H9 (cell line): ENCODE data around the gene LAMA5. TPM values are rescaled to one million over a fixed set of nuclear protein-coding genes. Genes with fewer than 3 reads are reported as not detected.

ENCODE experiments used
- DNase-seq: peaks from one replicate; pipeline ENCODE4 v3.0.0-alpha.2; 2017
- H2AFZ ChIP-seq: one replicate; pipeline ENCODE4 v1.6.1; 2013; ENCODE audit warnings: mild to moderate bottlenecking, low read length, control low read depth, moderate library complexity
- H2AK5ac ChIP-seq: 2 replicates; pipeline ENCODE4 v1.6.1; 2013; ENCODE audit warnings: low read length, control low read depth, mixed read lengths; ENCODE audit not compliant: insufficient read length
- H2BK120ac ChIP-seq: one replicate; pipeline ENCODE4 v1.6.1; 2013; ENCODE audit warnings: low read depth, mild to moderate bottlenecking, low read length, control low read depth, inconsistent platforms; ENCODE audit not compliant: poor library complexity, severe bottlenecking
- H2BK12ac ChIP-seq: 2 replicates; pipeline ENCODE4 v1.6.1; 2013; ENCODE audit warnings: low read length, control low read depth, mixed read lengths, low read depth; ENCODE audit not compliant: insufficient read length
- H2BK15ac ChIP-seq: 2 replicates; pipeline ENCODE4 v1.6.1; 2013; ENCODE audit warnings: low read depth, low read length, control low read depth
- H2BK20ac ChIP-seq: one replicate; pipeline ENCODE4 v1.6.1; 2013; ENCODE audit warnings: low read depth, mild to moderate bottlenecking, low read length, control low read depth, inconsistent platforms; ENCODE audit not compliant: poor library complexity, severe bottlenecking
- H2BK5ac ChIP-seq: 2 replicates; pipeline ENCODE4 v1.6.1; 2013; ENCODE audit warnings: low read length, control low read depth, mixed read lengths; ENCODE audit not compliant: insufficient read length
- H3K14ac ChIP-seq: 2 replicates; pipeline ENCODE4 v1.6.1; 2013; ENCODE audit warnings: low read length, control low read depth; ENCODE audit not compliant: insufficient read depth
- H3K18ac ChIP-seq: 2 replicates; pipeline ENCODE4 v1.6.1; 2013; ENCODE audit warnings: low read depth, mild to moderate bottlenecking, mixed read lengths, low read length, control low read depth; ENCODE audit not compliant: insufficient read length
- H3K23ac ChIP-seq: 2 replicates; pipeline ENCODE4 v1.6.1; 2013; ENCODE audit warnings: low read length, control low read depth, mixed read lengths, low read depth; ENCODE audit not compliant: insufficient read length
- H3K23me2 ChIP-seq: 2 replicates; pipeline ENCODE4 v1.6.1; 2013; ENCODE audit warnings: low read depth, mild to moderate bottlenecking, mixed read lengths, low read length, control low read depth; ENCODE audit not compliant: insufficient read length, poor library complexity, severe bottlenecking
- H3K27ac ChIP-seq: 2 replicates; pipeline ENCODE4 v1.5.1; 2013; ENCODE audit warnings: low read length, control low read depth, mixed read lengths, low read depth; ENCODE audit not compliant: insufficient read length
- H3K27me3 ChIP-seq: 2 replicates; pipeline ENCODE4 v1.6.1; 2013; ENCODE audit warnings: low read length, control low read depth, inconsistent platforms; ENCODE audit not compliant: insufficient read depth
- H3K4ac ChIP-seq: 2 replicates; pipeline ENCODE4 v1.6.1; 2013; ENCODE audit warnings: low read depth, mild to moderate bottlenecking, control low read depth, inconsistent platforms, low read length, moderate library complexity
- H3K4me1 ChIP-seq: 2 replicates; pipeline ENCODE4 v1.6.1; 2013; ENCODE audit warnings: low read length, control low read depth, inconsistent platforms; ENCODE audit not compliant: insufficient read depth
- H3K4me2 ChIP-seq: 2 replicates; pipeline ENCODE4 v1.6.1; 2013; ENCODE audit warnings: low read length, control low read depth, mixed read lengths; ENCODE audit not compliant: insufficient read length, insufficient read depth
- H3K56ac ChIP-seq: 2 replicates; pipeline ENCODE4 v1.6.1; 2013; ENCODE audit warnings: low read depth, mild to moderate bottlenecking, mixed read lengths, low read length, control low read depth; ENCODE audit not compliant: insufficient read length
- H3K79me1 ChIP-seq: 2 replicates; pipeline ENCODE4 v1.6.1; 2013; ENCODE audit warnings: low read depth, mild to moderate bottlenecking, moderate library complexity, low read length, control low read depth, inconsistent platforms; ENCODE audit not compliant: insufficient read depth, poor library complexity, severe bottlenecking
- H3K79me2 ChIP-seq: 2 replicates; pipeline ENCODE4 v1.6.1; 2013; ENCODE audit warnings: low read length, control low read depth, inconsistent platforms; ENCODE audit not compliant: insufficient read depth
- H3K9ac ChIP-seq: 2 replicates; pipeline ENCODE4 v1.6.1; 2013; ENCODE audit warnings: low read length, control low read depth, mixed read lengths; ENCODE audit not compliant: insufficient read length; ENCODE audit errors: extremely low read depth
- H3K9me3 ChIP-seq: one replicate; pipeline ENCODE4 v1.6.1; 2013; ENCODE audit warnings: low read depth, low read length, inconsistent platforms; ENCODE audit not compliant: control insufficient read depth
- H3T11ph ChIP-seq: one replicate; pipeline ENCODE4 v1.6.1; 2013; ENCODE audit warnings: mild to moderate bottlenecking, low read length, control low read depth, inconsistent platforms
- H4K20me1 ChIP-seq: one replicate; pipeline ENCODE4 v1.6.1; 2013; ENCODE audit not compliant: control insufficient read depth, insufficient read length, insufficient read depth
- H4K5ac ChIP-seq: 2 replicates; pipeline ENCODE4 v1.6.1; 2013; ENCODE audit warnings: low read depth, mild to moderate bottlenecking, mixed read lengths, low read length, control low read depth; ENCODE audit not compliant: insufficient read length
- H4K8ac ChIP-seq: replicated peaks from 2 replicates; pipeline ENCODE4 v1.6.1; 2013; ENCODE audit warnings: low read length, control low read depth, mixed read lengths, low read depth; ENCODE audit not compliant: insufficient read length
- H4K91ac ChIP-seq: 2 replicates; pipeline ENCODE4 v1.6.1; 2013; ENCODE audit warnings: low read depth, mild to moderate bottlenecking, moderate library complexity, mixed read lengths, low read length, control low read depth; ENCODE audit not compliant: insufficient read length
- H3K27ac Mint-ChIP-seq, 3 experiments: 2 replicates in 2 of 3; 3 replicates in 1 of 3; pipeline ENCODE4 v1.8.0; 2020 to 2021; ENCODE audit warnings: mixed read lengths in 3 of 3, mild to moderate bottlenecking in 1 of 3, moderate library complexity in 1 of 3
- H3K27me3 Mint-ChIP-seq: 2 replicates; pipeline ENCODE4 v1.8.0; 2021; ENCODE audit warnings: low read depth, mild to moderate bottlenecking, moderate library complexity, mixed read lengths
- H3K36me3 Mint-ChIP-seq, 3 experiments: 2 replicates in 2 of 3; 3 replicates in 1 of 3; pipeline ENCODE4 v1.8.0; 2020 to 2021; ENCODE audit warnings: low read depth in 3 of 3, mixed read lengths in 3 of 3; ENCODE audit not compliant: insufficient read depth in 1 of 3
- H3K4me1 Mint-ChIP-seq, 2 experiments: 2 replicates each; pipeline ENCODE4 v1.8.0; 2020; ENCODE audit warnings: mixed read lengths in 2 of 2
- H3K4me3 Mint-ChIP-seq, 2 experiments: 2 replicates in 1 of 2; 3 replicates in 1 of 2; pipeline ENCODE4 v1.8.0; 2020 to 2021; ENCODE audit warnings: mild to moderate bottlenecking in 2 of 2, mixed read lengths in 2 of 2, moderate library complexity in 1 of 2
- H3K9me3 Mint-ChIP-seq, 2 experiments: 2 replicates in 1 of 2; 3 replicates in 1 of 2; pipeline ENCODE4 v1.8.0; 2020; ENCODE audit warnings: mild to moderate bottlenecking in 2 of 2, mixed read lengths in 2 of 2, moderate library complexity in 1 of 2
- WGBS: extraction: QIAGEN DNeasy Blood & Tissue Kit; methylation state at CpG from one replicate; pipeline ENCODE4 v1.1.7; 2013; ENCODE audit warnings: missing lambda C conversion rate, low lambda C conversion rate, mixed read lengths; ENCODE audit not compliant: insufficient read length; ENCODE audit errors: extremely low coverage; 5-methylcytosine and 5-hydroxymethylcytosine counted together
- total RNA-seq: library from RNA; stranded (reverse); gene quantifications from 2 replicates; pipeline ENCODE4 v1.2.1, GENCODE V29; 2021
- TF ChIP-seq, protein P1 (sequence below): fragments of 200-600 bp; sonication (generic); conservative IDR thresholded peaks from 3 replicates; pipeline ENCODE4 v1.8.0; 2021; ENCODE audit warnings: antibody characterized with exemption, mild to moderate bottlenecking

Gene LAMA5
- total RNA-seq, 1 experiment from 2014 or later: 200 TPM

DNA sequence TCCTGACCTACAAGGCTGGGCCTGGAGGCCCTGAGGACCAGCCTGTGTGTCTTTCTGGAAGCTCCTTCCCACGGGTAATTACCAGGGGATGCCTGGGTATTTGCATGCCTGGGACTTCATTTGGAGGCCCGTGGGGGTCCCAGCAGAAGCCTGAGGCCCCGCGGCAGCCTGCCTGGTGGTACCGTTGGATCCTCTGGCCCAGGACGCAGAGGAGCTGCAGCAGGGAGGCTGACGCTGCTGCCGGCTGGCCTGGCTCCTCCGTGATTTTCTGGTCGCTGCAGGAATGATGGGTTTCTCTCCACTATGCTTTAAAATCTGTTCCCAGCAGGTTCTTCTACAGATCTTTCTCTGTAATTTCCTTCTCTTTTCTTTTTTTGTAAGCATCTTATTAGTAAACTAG is 33.4 kb upstream of the LAMA5 start:
- H3K27ac Mint-ChIP-seq: no peak overlapping the region
- peaks cover 3 to 6% of the 10 kb centered on the region in 2 experiments; a peak in 3 of 5 replicates for H3K9me3 Mint-ChIP-seq
- Histone ChIP-seq H2AFZ (no peak overlapping the region), H2BK15ac (no peak overlapping the region), H3K4me2 (no peak overlapping the region), H3K56ac (no peak overlapping the region), H3K14ac (no peak overlapping the region), H3K79me2 (no peaks in the 10 kb centered on the region), H3K23me2 (peaks cover 2% of the 10 kb centered on the region), H3K9ac (no peak overlapping the region), H3K27ac (no peak overlapping the region), H3K79me1 (no peaks in the 10 kb centered on the region), H2BK12ac (no peak overlapping the region), H4K8ac (no peak overlapping the region), H4K91ac (no peak overlapping the region), H3K23ac (no peak overlapping the region), H2BK5ac (no peak overlapping the region), H2BK120ac (no peak overlapping the region), H3K27me3 (no peaks in the 10 kb centered on the region), H3T11ph (no peak overlapping the region), H3K9me3 (no peaks in the 10 kb centered on the region), H3K4ac (no peak overlapping the region), H4K5ac (no peak overlapping the region), H2AK5ac (no peak overlapping the region), H3K18ac (no peak overlapping the region), H3K4me1 (no peaks in the 10 kb centered on the region), H2BK20ac (no peak overlapping the region), H4K20me1 (peaks cover 8% of the 10 kb centered on the region)
- DNase-seq: no peak
- TF ChIP-seq, protein P1, sequence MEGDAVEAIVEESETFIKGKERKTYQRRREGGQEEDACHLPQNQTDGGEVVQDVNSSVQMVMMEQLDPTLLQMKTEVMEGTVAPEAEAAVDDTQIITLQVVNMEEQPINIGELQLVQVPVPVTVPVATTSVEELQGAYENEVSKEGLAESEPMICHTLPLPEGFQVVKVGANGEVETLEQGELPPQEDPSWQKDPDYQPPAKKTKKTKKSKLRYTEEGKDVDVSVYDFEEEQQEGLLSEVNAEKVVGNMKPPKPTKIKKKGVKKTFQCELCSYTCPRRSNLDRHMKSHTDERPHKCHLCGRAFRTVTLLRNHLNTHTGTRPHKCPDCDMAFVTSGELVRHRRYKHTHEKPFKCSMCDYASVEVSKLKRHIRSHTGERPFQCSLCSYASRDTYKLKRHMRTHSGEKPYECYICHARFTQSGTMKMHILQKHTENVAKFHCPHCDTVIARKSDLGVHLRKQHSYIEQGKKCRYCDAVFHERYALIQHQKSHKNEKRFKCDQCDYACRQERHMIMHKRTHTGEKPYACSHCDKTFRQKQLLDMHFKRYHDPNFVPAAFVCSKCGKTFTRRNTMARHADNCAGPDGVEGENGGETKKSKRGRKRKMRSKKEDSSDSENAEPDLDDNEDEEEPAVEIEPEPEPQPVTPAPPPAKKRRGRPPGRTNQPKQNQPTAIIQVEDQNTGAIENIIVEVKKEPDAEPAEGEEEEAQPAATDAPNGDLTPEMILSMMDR: no peak
- H3K4me3 Mint-ChIP-seq: no peak overlapping the region
- H3K36me3 Mint-ChIP-seq: peaks cover 0 to 11% (median 8%) of the 10 kb centered on the region in 3 experiments; a peak in 6 of 7 replicates
- no CpG with 5 or more reads among the region's 10 CpGs for WGBS
- H3K27me3 Mint-ChIP-seq: no peaks in the 10 kb centered on the region
- peaks cover 5 to 12% of the 10 kb centered on the region in 2 experiments for H3K4me1 Mint-ChIP-seq
